SK-N-MC (cell line): Measurements from ENCODE around the gene UBE2C.

Experiments used
- EZH2 ChIP-seq: fragments of 200-600 bp; sonication (generic); IDR thresholded peaks from one replicate; pipeline ENCODE4 v1.6.1; 2017; ENCODE audit warnings: antibody characterized with exemption
- FOXP2 ChIP-seq: optimal IDR thresholded peaks from 2 replicates; pipeline ENCODE3; 2011; ENCODE audit warnings: mild to moderate bottlenecking, moderate library complexity; ENCODE audit not compliant: insufficient read depth; ENCODE audit errors: extremely low read length, control extremely low read depth
- POLR2AphosphoS5 ChIP-seq: IDR thresholded peaks from 2 replicates; pipeline ENCODE4 v1.6.1; 2012; ENCODE audit warnings: mild to moderate bottlenecking, low read depth, low read length, borderline replicate concordance

GRCh38 chr20:45836841-45837240 is 24.4 kb downstream of the UBE2C start:
- TF ChIP-seq EZH2 (no peak), POLR2AphosphoS5 (no peak), FOXP2 (no peak)
